ENCODE measurements around the gene NACA2.
"Not testable (repeated sequence)": the region's sequence is repeated elsewhere in the genome, so short reads cannot be mapped to it uniquely, and the experiment has no call there.

NACA2 gene

GRCh38 chr17:61561354-61561753, 29.7 kb downstream of the NACA2 start:
- H3K27ac Mint-ChIP-seq: no peak overlapping the region
- DNase-seq: no peak
- no peaks in the 10 kb centered on the region for H3K36me3 Mint-ChIP-seq (ENCODE audit: low read depth)
- H3K4me3 Mint-ChIP-seq: no peak overlapping the region
- H3K27me3 Mint-ChIP-seq (ENCODE audit: low read depth, poor library complexity): peaks cover 25% of the 10 kb centered on the region
- H3K9me3 Mint-ChIP-seq: peaks cover 3% of the 10 kb centered on the region
- TF ChIP-seq CTCF (IDR thresholded peaks at IDR 0.05): no peak
- no peaks in the 10 kb centered on the region for H3K4me1 Mint-ChIP-seq

DNA sequence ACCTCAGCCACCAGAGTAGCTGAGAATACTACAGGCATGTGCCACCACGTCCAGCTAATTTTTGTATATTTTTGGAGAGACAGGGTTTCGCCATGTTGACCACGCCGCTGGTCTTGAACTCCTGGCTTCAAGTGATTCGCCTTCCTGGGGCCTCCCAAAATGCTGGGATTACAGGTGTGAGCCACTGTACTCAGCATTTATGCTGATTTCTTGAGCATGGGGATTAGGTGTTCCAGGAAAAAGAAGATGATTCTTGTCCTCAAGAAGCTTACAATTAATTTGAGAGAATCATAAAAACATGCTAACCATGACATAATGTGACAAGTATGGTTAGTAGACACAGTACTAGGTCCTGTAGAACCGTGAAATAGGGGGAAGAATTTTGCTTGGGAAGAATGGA, 30.9 kb downstream of the NACA2 start:
- DNase-seq: no peak

GRCh38 chr17:61556224-61557188, 34.5 kb downstream of the NACA2 start:
- Mint-ChIP-seq H3K27me3 (ENCODE audit: low read depth, poor library complexity) (peaks cover 16% of the 10 kb centered on the region), H3K27ac (no peak overlapping the region), H3K9me3 (peaks cover 3% of the 10 kb centered on the region), H3K4me1 (no peaks in the 10 kb centered on the region), H3K4me3 (no peak overlapping the region), H3K36me3 (ENCODE audit: low read depth) (no peaks in the 10 kb centered on the region)
- no peak for DNase-seq
- no peak for TF ChIP-seq CTCF (IDR thresholded peaks at IDR 0.05)

More for the DNA sequence above, 30.9 kb downstream of the NACA2 start:
- Mint-ChIP-seq H3K27me3 (ENCODE audit: low read depth, poor library complexity) (peaks cover 27% of the 10 kb centered on the region), H3K4me1 (no peaks in the 10 kb centered on the region), H3K36me3 (ENCODE audit: low read depth) (no peaks in the 10 kb centered on the region), H3K9me3 (peaks cover 3% of the 10 kb centered on the region), H3K4me3 (no peak overlapping the region), H3K27ac (no peak overlapping the region)
- no peak for TF ChIP-seq CTCF (IDR thresholded peaks at IDR 0.05)

DNA sequence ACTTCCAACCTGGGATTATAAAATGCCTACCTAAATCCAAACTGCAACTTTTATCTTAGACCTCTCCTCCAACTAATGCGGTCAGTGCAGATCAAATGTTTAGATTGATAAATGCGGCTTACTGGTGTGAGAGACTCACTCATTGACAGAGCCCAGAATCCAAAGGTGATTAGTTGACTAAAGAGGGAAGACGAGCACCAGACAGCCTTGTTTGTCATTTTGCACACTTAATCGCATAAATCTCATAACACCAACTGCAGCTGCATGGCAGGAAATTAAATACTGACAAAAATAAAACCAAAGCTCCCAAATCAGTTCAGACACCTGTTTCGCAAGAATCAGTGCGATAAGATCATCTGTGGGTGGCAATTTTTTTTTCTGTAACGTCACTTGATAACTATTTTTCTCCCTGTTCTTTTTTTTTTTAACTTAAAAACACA, 35.9 kb downstream of the NACA2 start:
- Mint-ChIP-seq H3K27me3 (ENCODE audit: low read depth, poor library complexity) (peaks cover 18% of the 10 kb centered on the region), H3K36me3 (ENCODE audit: low read depth) (no peaks in the 10 kb centered on the region), H3K4me3 (no peak overlapping the region), H3K4me1 (no peaks in the 10 kb centered on the region), H3K27ac (no peak overlapping the region), H3K9me3 (peaks cover 2% of the 10 kb centered on the region)
- TF ChIP-seq CTCF (IDR thresholded peaks at IDR 0.05): no peak
- DNase-seq: no peak

DNA sequence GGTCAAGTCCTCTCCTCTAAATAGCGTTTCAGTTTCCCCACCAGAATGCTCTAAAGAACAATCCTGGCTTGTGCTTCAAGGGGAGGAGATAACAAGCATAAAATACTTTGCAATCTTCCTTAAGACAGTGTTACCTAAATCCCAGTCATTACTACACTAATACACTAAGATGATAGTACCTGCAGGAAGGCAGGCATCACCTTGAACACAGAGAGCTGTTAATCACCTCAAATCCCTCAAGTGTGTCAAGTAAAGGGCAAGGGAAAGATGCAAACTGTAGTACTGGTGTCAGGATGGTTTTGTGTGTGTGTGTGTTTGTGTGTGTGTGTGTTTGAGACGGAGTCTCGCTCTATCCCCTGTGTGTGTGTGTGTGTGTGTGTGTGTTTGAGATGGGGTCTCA, 36.8 kb downstream of the NACA2 start:
- TF ChIP-seq CTCF (IDR thresholded peaks at IDR 0.05): no peak
- no peak for DNase-seq
- Mint-ChIP-seq H3K27ac (no peak overlapping the region), H3K9me3 (no peaks in the 10 kb centered on the region), H3K27me3 (ENCODE audit: low read depth, poor library complexity) (peaks cover 18% of the 10 kb centered on the region), H3K4me1 (no peaks in the 10 kb centered on the region), H3K4me3 (no peak overlapping the region), H3K36me3 (ENCODE audit: low read depth) (no peaks in the 10 kb centered on the region)

DNA sequence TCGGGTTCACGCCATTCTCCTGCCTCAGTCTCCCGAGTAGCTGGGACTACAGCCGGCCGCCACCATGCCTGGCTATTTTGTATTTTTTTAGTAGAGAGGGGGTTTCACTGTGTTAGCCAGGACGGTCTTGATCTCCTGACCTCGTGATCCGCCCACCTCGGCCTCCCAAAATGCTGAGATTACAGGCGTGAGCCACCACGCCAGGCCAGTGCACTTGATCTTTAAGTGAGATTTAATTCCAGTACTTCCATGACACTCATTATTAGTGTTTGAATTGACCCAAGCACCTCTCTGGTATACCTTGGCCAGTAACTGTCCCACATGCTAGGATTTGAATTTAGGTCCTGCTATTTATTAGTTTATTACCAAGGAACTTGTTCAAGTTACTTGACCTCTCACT, 38.5 kb downstream of the NACA2 start:
- H3K4me3 Mint-ChIP-seq; H3K4me1 Mint-ChIP-seq; H3K27ac Mint-ChIP-seq; H3K36me3 Mint-ChIP-seq (ENCODE audit: low read depth); DNase-seq: not testable (repeated sequence)
- peaks cover 15% of the 10 kb centered on the region for H3K27me3 Mint-ChIP-seq (ENCODE audit: low read depth, poor library complexity)
- H3K9me3 Mint-ChIP-seq: peaks cover 11% of the 10 kb centered on the region
